HG03342 (cell line): ENCODE data around the gene SPATA12.

Source experiments
- ATAC-seq: cut with Tn5 transposase; IDR thresholded peaks from one replicate; pipeline ENCODE4 v1.9.1; 2021; ENCODE audit warnings: mild to moderate bottlenecking, moderate library complexity; ENCODE audit not compliant: unreplicated experiment

Gene SPATA12

DNA sequence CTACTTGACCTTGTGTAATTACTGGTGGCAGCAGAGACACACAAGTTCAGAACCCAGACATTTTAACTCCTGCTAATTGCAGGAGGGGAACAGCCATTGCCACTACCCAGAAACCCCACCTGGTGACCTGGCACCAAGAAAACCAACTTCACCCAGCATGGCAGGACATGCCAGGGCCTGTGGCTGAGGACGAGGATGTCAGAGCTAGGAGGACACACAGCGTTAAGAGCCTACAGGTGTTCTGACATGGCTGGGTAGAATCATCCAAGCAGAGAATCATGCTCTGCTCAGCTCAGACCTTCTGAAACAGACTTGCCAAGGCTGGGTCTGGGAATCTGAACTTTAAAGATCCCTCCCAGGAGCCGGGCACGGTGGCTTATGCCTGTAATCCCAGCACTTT lies 11.7 kb upstream of the SPATA12 start:
- ATAC-seq = no peak

DNA sequence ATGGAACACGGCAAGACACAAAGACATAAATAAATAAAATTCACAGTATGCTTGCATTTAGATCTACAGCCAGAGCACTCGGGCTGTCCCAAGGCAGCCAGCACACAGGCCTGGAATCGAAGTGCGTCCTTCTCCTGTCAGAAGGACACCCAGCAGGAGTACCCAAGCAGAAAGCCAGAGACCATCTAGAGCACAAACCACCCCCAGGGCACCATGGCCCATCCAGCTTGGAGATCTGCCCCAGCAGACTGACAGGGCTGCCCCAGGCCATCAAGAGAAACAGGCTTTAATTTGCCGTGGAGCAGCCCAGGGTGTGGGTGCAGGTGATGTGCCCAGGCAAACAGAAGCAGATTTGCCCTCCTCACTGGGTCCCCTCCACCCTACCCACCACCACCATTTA lies 7.8 kb upstream of the SPATA12 start:
- ATAC-seq = no peak

- ATAC-seq = no peak
Measured at GRCh38 chr3:57053122-57053521, 7.3 kb upstream of the SPATA12 start.

DNA sequence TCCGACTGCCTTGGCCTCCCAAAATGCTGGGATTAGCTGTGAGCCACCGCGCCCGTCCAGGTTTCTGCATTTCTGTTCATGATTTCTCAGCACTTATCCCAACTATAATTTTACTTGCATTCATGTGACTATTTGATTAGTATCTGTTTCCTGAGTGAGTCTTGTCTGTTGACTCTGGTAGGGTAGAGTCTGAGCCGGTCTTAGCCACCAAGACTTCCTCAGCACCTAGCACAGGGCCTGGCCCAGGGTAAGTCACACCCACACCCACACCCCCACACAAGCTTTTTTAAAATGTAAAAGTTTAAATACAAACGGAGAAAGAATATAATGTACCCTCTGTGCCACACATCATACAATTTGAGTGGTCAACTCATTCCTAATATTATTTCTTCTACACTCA lies 3.1 kb upstream of the SPATA12 start:
- no peak for ATAC-seq

GRCh38 chr3:57059411-57059810 lies 1.1 kb upstream of the SPATA12 start:
- no peak for ATAC-seq

DNA sequence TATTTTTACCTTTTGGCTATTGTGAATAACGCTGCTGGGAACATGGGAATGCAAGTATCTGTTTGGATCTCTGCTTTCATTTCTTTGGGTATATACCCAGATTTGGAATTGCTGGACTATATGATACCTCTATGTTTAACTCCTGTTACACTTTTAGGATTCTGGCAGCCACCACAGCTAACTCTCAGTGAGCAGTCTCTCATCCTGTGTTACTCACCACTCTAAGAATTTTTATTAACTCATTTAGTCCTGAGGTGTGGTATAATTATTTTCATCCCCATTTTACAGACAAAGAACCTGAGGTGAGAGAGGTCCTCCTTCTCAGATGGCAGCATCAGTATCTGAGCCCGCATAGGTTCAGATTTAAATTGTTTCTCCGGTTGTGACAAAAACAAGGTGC lies 1.1 kb downstream of the SPATA12 start:
- no peak for ATAC-seq

DNA sequence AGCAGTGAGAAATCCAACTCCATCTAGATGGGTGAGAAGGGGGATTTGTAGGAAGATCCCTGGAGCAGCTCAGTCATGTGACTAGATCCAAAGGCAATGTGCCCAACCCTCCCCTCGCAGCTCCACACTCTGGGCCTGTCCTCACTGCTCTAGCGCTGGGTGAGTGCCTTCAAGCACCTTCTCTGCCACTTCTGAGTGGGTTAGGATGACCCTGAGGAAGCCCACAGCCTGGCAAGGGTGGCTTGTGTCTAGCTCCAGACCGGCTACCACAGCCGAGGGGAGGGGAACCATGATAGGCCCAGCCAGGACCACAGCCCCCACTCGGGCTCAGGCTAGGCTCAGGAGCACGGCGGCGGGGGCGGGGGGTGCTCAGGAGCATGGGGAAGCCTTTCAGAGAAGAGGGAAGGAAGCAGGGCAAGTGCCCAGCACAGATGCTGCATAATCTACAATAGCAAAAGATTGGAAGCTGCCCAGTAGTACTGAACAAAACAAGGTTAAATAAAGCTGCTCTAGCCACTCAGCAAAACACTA lies 1.7 kb downstream of the SPATA12 start:
- no peak for ATAC-seq

- no peak for ATAC-seq
Measured at GRCh38 chr3:57063032-57063431, 2.6 kb downstream of the SPATA12 start.

GRCh38 chr3:57064001-57064400 lies 3.5 kb downstream of the SPATA12 start:
- no peak for ATAC-seq

- ATAC-seq = no peak
Measured at GRCh38 chr3:57064572-57064971, 4.1 kb downstream of the SPATA12 start.

- no peak for ATAC-seq
Measured at GRCh38 chr3:57065588-57065987, 5.1 kb downstream of the SPATA12 start.

DNA sequence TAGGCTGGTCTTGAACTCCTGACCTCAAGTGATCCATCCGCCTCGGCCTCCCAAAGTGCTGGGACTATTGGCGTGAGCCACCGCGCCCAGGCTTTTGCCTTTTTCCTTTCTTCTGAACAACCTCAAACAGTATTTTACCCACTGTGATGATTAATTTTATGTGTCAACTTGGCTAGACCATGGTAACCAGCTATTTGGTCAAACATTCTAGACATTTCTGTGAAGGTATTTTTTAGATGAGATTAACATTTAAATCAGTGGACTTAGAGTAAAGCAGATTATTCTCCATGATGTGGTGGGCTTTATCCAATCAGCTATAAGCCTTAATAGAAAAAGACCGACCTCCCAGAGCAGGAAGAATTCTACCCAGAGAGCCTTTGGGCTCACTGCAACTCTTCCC lies 6.0 kb downstream of the SPATA12 start:
- ATAC-seq = no peak

DNA sequence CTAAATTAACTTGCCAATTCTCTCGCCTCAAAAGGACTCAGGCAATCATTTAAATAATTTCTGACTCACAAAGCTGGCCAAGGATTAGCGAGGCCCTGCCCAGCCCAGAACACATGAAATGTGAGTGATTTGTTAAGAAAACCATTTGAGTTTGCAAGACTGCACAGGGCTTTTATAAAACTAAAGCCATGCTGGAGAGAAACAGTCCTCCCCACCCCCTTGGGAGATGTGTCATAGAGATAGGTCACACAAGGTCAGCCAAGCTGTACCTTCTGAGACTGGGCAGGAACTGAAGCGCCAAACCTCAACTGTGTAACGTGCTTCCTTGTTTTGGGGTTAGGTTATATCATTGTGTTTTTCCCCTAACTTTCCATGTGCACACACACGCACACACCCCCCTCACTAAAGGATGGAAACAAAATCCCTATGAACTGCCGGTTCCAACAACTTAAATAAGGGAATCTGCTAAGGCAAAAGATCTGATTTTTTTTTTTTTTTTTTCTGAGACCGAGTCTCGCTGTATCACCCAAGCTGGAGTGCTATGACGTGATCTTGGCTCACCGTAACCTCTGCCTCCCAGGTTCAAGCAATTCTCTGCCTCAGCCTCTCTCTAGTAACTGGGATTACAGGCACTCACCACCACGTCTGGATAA lies 8.1 kb downstream of the SPATA12 start:
- ATAC-seq = peak; percentile 99

DNA sequence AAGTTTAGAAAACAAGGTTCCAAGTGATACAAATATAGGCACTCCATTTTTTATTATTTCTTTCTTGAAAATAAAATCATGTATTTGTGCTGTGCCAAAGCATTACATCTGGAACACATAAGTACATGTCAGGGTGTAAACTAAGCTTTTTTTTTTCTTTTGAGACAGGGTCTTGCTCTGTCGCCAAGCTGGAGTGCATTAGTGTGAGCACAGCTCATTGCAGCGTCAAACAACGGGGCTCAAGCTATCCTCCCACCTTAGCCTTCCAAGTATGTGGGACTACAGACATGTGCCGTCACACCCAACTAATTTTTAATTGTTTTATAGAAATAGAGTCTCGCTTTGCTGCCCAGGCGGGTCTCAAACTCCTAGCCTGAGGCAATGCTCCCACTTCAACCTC lies 9.0 kb downstream of the SPATA12 start:
- no peak for ATAC-seq

- no peak for ATAC-seq
Measured at GRCh38 chr3:57073628-57074027, 13.2 kb downstream of the SPATA12 start.

GRCh38 chr3:57074135-57074534 lies 13.7 kb downstream of the SPATA12 start:
- ATAC-seq = no peak

DNA sequence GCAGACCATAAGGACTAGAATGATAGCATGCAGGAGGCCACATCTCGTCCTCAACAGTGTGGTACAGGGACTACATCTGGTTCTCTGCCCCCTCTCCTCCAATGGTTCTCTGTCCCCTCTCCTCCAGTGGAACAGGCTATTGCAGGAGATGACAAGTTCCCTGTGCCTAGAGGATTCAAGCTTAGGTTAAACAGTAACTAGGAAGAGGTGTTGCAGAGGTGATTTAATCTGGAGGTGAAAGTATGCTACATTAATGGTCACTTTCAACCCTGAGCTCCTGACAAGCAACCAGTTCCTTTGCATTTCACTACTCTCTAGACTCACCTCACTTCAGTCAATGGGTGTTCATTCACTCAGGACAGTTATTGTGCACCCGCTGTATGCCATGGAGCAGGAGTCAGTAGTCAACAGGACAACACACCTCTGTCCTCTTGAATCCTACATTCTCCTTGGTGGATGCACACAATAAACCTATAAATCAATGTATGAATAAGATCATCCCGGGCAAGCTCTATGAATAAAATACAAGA lies 16.0 kb downstream of the SPATA12 start:
- no peak for ATAC-seq

DNA sequence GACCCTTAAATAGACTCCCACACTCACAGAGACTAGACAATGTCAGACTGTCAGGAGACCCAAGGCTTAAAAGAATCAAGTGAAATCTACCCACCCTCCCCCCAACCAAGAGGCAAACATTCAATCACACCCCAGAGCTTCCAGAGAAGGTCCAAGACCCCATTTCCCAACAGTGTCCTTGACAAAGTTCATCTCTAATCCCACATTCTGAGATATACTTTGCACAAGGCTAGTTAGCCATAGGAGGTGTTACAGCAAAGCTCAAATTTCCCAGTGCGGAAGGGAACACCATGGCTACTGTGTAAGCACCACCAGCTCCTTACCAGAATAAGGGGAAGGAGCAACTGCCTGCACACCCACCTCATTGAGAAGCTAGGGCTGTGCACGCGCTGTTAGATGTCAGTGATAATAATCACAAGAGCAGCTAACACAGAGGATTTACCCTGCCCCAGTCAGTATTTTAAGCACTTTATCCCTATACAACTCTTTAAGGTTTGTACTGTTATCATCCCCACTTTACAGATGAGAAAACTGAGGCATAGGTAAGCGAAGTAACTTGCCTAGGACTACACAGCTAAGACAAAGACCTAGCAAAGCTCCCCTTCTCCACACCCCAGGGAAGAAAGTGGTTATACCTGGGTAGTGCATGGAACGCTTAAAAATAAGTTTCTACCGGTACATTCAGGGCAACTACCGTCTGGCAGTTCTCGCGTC lies 17.3 kb downstream of the SPATA12 start:
- no peak for ATAC-seq

GRCh38 chr3:57078344-57078634 lies 17.8 kb downstream of the SPATA12 start:
- no peak for ATAC-seq

- no peak for ATAC-seq
Measured at GRCh38 chr3:57078635-57079473, 18.4 kb downstream of the SPATA12 start.

- ATAC-seq = no peak
Measured at GRCh38 chr3:57079474-57079831, 19.0 kb downstream of the SPATA12 start.

DNA sequence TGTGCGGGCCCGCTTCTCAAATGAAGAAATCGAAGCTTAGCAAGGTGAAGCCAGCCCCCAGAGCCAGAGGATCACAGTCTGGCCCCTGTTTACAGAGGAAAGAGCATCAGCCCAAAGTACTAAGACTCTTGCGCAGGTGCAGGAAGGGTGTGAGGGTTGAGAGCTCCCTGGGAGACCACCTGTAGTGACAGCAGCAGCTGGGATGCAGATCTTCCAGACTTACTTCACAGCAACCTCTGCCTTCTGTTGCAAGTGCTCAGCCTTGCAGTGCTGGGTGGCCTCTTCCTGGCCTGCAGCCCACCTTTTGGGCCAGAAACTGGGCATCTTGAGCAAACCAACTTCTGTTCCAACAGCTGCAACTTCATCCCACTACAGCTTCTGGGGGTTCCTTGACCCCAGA lies 19.7 kb downstream of the SPATA12 start:
- no peak for ATAC-seq
